ENCODE measurements around the gene CCL21.

- no peak for TF ChIP-seq EZH2 (IDR thresholded peaks at IDR 0.05; ENCODE audit: insufficient read depth, poor library complexity, severe bottlenecking)
- no peak for TF ChIP-seq EZH2phosphoT487 (IDR thresholded peaks at IDR 0.05; ENCODE audit: insufficient read depth, low read depth)
Measured at GRCh38 chr9:34716711-34717110, 6.8 kb upstream of the CCL21 start.
